Measurements from ENCODE around the gene THRB.

The THRB gene

DNA sequence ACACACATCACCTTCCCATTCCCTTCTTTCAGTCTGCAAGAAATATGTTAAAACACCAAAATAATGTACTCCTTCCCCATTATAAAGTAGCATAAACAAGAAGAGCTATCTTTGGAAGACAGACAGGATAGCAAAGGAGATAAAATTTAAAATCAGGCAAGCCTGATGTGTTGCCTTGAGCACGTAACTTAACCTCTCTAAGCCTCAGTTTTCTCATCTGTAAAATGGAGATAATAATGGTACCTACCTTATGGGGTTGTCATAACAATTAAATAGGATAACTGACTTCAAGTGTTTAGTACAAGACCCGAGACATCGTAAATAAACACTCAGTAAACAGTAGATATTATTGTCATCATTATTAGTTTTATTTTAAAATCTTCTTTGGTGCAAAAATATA lies 407.2 kb downstream of the THRB start (continued):
- TF ChIP-seq, protein P1, sequence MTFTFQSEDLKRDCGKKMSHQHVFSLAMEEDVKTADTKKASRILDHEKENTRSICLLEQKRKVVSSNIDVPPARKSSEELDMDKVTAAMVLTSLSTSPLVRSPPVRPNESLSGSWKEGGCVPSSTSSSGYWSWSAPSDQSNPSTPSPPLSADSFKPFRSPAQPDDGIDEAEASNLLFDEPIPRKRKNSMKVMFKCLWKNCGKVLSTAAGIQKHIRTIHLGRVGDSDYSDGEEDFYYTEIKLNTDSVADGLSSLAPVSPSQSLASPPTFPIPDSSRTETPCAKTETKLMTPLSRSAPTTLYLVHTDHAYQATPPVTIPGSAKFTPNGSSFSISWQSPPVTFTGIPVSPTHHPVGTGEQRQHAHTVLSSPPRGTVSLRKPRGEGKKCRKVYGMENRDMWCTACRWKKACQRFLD (tag by site-specific recombination; IDR thresholded peaks at IDR 0.05): no peak
- TF ChIP-seq, protein P2, sequence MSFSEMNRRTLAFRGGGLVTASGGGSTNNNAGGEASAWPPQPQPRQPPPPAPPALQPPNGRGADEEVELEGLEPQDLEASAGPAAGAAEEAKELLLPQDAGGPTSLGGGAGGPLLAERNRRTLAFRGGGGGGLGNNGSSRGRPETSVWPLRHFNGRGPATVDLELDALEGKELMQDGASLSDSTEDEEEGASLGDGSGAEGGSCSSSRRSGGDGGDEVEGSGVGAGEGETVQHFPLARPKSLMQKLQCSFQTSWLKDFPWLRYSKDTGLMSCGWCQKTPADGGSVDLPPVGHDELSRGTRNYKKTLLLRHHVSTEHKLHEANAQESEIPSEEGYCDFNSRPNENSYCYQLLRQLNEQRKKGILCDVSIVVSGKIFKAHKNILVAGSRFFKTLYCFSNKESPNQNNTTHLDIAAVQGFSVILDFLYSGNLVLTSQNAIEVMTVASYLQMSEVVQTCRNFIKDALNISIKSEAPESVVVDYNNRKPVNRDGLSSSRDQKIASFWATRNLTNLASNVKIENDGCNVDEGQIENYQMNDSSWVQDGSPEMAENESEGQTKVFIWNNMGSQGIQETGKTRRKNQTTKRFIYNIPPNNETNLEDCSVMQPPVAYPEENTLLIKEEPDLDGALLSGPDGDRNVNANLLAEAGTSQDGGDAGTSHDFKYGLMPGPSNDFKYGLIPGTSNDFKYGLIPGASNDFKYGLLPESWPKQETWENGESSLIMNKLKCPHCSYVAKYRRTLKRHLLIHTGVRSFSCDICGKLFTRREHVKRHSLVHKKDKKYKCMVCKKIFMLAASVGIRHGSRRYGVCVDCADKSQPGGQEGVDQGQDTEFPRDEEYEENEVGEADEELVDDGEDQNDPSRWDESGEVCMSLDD (tag by site-specific recombination; IDR thresholded peaks at IDR 0.05): no peak
- TF ChIP-seq, protein P3, sequence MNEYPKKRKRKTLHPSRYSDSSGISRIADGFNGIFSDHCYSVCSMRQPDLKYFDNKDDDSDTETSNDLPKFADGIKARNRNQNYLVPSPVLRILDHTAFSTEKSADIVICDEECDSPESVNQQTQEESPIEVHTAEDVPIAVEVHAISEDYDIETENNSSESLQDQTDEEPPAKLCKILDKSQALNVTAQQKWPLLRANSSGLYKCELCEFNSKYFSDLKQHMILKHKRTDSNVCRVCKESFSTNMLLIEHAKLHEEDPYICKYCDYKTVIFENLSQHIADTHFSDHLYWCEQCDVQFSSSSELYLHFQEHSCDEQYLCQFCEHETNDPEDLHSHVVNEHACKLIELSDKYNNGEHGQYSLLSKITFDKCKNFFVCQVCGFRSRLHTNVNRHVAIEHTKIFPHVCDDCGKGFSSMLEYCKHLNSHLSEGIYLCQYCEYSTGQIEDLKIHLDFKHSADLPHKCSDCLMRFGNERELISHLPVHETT (tag by site-specific recombination; IDR thresholded peaks at IDR 0.05): no peak

DNA sequence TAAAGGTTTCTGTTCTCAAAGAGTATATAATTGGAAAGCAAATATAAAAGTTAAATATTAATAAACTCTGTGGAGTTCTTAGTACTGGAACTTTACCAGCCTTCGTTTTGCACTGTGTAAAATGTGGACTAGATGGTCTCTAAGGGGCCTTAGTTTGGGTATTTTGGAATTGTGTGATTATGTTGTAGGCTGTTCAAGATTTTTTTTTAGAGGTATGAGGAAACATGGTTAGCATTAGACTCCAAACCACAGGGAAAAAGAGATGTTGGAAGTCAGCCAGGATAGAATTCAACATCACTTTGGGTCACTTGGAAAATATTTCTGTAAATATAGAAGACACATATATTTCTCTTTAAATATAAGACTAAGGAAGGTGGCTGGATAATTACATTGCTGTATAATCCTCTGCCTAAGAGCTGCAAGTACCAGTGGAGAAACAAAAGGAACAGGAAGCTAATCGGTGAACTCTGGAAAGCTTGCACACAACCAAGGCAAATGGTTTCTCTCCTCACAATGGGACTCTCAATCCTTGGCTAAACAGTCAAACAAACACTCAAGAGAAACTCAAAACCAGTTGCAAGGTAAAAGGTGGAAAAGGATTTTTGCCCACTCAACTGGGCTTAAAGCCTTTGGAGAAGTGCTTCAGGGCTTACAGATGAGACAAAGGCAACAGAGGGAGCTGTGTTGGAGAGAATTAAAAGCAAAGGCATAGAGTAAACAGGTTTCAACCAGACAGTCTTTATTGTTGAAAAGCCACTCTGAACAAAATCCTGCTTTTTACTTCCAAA lies 407.8 kb downstream of the THRB start:
- Histone ChIP-seq H3K9me3 (ENCODE audit: control insufficient read depth, insufficient read depth, low read depth, low read length) (no peaks in the 10 kb centered on the region), H3K4me3 (ENCODE audit: low read depth, low read length) (no peak overlapping the region), H3K27ac (ENCODE audit: extremely low read depth, low read depth, low read length) (no peak overlapping the region), H3K4me1 (ENCODE audit: control insufficient read depth, insufficient read depth, low read length) (no peaks in the 10 kb centered on the region), H3K36me3 (ENCODE audit: control insufficient read depth in 2 of 2, insufficient read depth in 1 of 2, low read length in 2 of 2) (no peaks in the 10 kb centered on the region)
- no peak for TF ChIP-seq ZBTB8A (tag by site-specific recombination; IDR thresholded peaks at IDR 0.05)
- TF ChIP-seq, protein P4, sequence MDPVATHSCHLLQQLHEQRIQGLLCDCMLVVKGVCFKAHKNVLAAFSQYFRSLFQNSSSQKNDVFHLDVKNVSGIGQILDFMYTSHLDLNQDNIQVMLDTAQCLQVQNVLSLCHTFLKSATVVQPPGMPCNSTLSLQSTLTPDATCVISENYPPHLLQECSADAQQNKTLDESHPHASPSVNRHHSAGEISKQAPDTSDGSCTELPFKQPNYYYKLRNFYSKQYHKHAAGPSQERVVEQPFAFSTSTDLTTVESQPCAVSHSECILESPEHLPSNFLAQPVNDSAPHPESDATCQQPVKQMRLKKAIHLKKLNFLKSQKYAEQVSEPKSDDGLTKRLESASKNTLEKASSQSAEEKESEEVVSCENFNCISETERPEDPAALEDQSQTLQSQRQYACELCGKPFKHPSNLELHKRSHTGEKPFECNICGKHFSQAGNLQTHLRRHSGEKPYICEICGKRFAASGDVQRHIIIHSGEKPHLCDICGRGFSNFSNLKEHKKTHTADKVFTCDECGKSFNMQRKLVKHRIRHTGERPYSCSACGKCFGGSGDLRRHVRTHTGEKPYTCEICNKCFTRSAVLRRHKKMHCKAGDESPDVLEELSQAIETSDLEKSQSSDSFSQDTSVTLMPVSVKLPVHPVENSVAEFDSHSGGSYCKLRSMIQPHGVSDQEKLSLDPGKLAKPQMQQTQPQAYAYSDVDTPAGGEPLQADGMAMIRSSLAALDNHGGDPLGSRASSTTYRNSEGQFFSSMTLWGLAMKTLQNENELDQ (tag by site-specific recombination; IDR thresholded peaks at IDR 0.05; ENCODE audit: low read depth): no peak
- TF ChIP-seq ZNF660 (tag by site-specific recombination; IDR thresholded peaks at IDR 0.05): no peak
- TF ChIP-seq, protein P5, sequence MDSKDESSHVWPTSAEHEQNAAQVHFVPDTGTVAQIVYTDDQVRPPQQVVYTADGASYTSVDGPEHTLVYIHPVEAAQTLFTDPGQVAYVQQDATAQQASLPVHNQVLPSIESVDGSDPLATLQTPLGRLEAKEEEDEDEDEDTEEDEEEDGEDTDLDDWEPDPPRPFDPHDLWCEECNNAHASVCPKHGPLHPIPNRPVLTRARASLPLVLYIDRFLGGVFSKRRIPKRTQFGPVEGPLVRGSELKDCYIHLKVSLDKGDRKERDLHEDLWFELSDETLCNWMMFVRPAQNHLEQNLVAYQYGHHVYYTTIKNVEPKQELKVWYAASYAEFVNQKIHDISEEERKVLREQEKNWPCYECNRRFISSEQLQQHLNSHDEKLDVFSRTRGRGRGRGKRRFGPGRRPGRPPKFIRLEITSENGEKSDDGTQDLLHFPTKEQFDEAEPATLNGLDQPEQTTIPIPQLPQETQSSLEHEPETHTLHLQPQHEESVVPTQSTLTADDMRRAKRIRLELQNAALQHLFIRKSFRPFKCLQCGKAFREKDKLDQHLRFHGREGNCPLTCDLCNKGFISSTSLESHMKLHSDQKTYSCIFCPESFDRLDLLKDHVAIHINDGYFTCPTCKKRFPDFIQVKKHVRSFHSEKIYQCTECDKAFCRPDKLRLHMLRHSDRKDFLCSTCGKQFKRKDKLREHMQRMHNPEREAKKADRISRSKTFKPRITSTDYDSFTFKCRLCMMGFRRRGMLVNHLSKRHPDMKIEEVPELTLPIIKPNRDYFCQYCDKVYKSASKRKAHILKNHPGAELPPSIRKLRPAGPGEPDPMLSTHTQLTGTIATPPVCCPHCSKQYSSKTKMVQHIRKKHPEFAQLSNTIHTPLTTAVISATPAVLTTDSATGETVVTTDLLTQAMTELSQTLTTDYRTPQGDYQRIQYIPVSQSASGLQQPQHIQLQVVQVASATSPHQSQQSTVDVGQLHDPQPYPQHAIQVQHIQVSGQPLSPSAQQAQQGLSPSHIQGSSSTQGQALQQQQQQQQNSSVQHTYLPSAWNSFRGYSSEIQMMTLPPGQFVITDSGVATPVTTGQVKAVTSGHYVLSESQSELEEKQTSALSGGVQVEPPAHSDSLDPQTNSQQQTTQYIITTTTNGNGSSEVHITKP (tag by site-specific recombination; IDR thresholded peaks at IDR 0.05): no peak
- TF ChIP-seq, protein P6, sequence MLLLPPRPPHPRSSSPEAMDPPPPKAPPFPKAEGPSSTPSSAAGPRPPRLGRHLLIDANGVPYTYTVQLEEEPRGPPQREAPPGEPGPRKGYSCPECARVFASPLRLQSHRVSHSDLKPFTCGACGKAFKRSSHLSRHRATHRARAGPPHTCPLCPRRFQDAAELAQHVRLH (tag by site-specific recombination; IDR thresholded peaks at IDR 0.05): no peak
- no peak for TF ChIP-seq ZNF292 (tag by site-specific recombination; IDR thresholded peaks at IDR 0.05; ENCODE audit: borderline replicate concordance, low read depth)
- TF ChIP-seq, protein P7, sequence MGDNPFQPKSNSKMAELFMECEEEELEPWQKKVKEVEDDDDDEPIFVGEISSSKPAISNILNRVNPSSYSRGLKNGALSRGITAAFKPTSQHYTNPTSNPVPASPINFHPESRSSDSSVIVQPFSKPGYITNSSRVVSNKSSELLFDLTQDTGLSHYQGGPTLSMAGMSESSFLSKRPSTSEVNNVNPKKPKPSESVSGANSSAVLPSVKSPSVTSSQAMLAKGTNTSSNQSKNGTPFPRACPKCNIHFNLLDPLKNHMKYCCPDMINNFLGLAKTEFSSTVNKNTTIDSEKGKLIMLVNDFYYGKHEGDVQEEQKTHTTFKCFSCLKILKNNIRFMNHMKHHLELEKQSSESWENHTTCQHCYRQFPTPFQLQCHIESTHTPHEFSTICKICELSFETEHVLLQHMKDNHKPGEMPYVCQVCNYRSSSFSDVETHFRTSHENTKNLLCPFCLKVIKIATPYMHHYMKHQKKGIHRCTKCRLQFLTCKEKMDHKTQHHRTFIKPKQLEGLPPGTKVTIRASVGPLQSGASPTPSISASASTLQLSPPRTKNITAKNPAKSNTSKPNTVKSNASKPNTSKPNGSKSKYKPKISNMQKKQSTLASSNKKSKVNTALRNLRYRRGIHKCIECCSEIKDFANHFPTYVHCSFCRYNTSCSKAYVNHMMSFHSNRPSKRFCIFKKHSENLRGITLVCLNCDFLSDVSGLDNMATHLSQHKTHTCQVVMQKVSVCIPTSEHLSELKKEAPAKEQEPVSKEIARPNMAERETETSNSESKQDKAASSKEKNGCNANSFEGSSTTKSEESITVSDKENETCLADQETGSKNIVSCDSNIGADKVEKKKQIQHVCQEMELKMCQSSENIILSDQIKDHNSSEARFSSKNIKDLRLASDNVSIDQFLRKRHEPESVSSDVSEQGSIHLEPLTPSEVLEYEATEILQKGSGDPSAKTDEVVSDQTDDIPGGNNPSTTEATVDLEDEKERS (tag by site-specific recombination; IDR thresholded peaks at IDR 0.05): no peak
- no peak for TF ChIP-seq ZFHX2 (tag by site-specific recombination; conservative IDR thresholded peaks at IDR 0.05)
- TF ChIP-seq IKZF3 (tag by site-specific recombination; IDR thresholded peaks at IDR 0.05): no peak
- TF ChIP-seq, protein P8, sequence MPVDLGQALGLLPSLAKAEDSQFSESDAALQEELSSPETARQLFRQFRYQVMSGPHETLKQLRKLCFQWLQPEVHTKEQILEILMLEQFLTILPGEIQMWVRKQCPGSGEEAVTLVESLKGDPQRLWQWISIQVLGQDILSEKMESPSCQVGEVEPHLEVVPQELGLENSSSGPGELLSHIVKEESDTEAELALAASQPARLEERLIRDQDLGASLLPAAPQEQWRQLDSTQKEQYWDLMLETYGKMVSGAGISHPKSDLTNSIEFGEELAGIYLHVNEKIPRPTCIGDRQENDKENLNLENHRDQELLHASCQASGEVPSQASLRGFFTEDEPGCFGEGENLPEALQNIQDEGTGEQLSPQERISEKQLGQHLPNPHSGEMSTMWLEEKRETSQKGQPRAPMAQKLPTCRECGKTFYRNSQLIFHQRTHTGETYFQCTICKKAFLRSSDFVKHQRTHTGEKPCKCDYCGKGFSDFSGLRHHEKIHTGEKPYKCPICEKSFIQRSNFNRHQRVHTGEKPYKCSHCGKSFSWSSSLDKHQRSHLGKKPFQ (tag by site-specific recombination; IDR thresholded peaks at IDR 0.05): no peak
- no peak for TF ChIP-seq ZNF560 (tag by site-specific recombination; IDR thresholded peaks at IDR 0.05; ENCODE audit: borderline replicate concordance)
- TF ChIP-seq, protein P9, sequence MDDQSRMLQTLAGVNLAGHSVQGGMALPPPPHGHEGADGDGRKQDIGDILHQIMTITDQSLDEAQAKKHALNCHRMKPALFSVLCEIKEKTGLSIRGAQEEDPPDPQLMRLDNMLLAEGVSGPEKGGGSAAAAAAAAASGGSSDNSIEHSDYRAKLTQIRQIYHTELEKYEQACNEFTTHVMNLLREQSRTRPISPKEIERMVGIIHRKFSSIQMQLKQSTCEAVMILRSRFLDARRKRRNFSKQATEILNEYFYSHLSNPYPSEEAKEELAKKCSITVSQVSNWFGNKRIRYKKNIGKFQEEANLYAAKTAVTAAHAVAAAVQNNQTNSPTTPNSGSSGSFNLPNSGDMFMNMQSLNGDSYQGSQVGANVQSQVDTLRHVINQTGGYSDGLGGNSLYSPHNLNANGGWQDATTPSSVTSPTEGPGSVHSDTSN (CRISPR knock-in tag; IDR thresholded peaks at IDR 0.05): no peak
- ChIA-PET CTCF (no interaction called here), POLR2A (no interaction called here)
